A172 (cell line): ENCODE measurements around the gene LUC7L. TPM values are rescaled to one million over a fixed set of nuclear protein-coding genes. Genes with fewer than 3 reads are reported as not detected.
"Not testable (repeated sequence)": the region's sequence is repeated elsewhere in the genome, so short reads cannot be mapped to it uniquely, and the experiment has no call there.

Experiments
- DNase-seq: peaks from one replicate; pipeline ENCODE4 v3.0.0-alpha.2; 2015; ENCODE audit warnings: low spot score
- total RNA-seq: library from RNA; depleted of rRNA; stranded (reverse); fragments of >200 nt; shearing (Covaris generic); gene quantifications from 2 replicates; pipeline ENCODE4 v1.2.3, GENCODE V29; 2014

Gene LUC7L
- total RNA-seq, 1 experiment from 2014 or later, result 80.0 TPM

GRCh38 chr16:180101-180675, 49.1 kb downstream of the LUC7L start, which contains the start of gene HBQ1:
TSS of gene HBQ1 (plus strand) at chr16:180459. CDS start at chr16:180487, 28 bp downstream.
- DNase-seq, result no peak

DNA sequence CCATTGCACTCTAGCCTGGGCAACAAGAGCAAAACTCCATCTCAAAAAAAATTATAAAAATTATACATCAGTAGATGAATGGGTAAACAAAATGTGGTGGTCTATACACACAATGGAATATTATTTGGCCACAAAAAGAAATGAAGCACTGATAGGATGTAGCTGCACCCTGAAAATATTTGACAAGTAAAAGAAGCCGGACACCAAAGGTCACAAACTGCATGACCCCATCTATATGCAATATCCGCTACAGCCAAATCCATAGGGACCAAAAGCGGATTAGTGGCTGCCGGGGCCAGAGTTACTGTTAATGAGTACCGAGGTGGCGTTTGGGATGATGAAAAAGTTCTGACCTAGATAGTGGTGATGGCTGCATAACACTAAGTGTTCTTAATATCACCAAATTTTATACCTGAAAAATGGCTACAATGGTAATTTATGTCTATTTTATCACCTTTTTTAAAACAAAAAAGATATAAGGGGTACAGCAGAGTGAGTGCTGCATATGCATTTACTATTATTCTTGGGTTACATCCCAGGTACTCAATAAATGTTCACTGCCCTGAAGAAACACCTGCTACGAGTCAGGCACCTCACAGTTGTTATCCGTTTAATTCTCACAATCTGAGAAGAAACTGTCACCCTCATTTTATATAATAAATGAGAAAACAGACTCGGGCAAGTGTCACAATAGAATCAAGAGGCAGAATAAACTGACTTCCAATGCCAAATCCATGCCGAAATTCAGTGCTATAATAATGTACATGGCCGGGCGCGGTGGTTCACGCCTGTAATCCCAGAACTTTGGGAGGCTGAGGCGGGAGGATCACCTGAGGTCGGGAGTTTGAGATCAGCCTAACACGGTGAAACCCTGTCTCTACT, 49.8 kb downstream of the LUC7L start:
- no peak for DNase-seq

GRCh38 chr16:178668-179015, 50.6 kb downstream of the LUC7L start:
- DNase-seq, result no peak

GRCh38 chr16:177981-178667, 51.1 kb downstream of the LUC7L start:
- DNase-seq, result no peak

- DNase-seq, result no peak
Measured at GRCh38 chr16:177394-177822, 51.8 kb downstream of the LUC7L start.

DNA sequence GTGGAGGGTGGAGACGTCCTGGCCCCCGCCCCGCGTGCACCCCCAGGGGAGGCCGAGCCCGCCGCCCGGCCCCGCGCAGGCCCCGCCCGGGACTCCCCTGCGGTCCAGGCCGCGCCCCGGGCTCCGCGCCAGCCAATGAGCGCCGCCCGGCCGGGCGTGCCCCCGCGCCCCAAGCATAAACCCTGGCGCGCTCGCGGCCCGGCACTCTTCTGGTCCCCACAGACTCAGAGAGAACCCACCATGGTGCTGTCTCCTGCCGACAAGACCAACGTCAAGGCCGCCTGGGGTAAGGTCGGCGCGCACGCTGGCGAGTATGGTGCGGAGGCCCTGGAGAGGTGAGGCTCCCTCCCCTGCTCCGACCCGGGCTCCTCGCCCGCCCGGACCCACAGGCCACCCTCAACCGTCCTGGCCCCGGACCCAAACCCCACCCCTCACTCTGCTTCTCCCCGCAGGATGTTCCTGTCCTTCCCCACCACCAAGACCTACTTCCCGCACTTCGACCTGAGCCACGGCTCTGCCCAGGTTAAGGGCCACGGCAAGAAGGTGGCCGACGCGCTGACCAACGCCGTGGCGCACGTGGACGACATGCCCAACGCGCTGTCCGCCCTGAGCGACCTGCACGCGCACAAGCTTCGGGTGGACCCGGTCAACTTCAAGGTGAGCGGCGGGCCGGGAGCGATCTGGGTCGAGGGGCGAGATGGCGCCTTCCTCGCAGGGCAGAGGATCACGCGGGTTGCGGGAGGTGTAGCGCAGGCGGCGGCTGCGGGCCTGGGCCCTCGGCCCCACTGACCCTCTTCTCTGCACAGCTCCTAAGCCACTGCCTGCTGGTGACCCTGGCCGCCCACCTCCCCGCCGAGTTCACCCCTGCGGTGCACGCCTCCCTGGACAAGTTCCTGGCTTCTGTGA, 52.5 kb downstream of the LUC7L start, which contains the start of gene HBA1:
Gene HBA1 (plus strand): TSS at position 204 of the 906 bp plus-strand sequence. CDS start 37 bp downstream, at position 241.
- not testable (repeated sequence) for DNase-seq

DNA sequence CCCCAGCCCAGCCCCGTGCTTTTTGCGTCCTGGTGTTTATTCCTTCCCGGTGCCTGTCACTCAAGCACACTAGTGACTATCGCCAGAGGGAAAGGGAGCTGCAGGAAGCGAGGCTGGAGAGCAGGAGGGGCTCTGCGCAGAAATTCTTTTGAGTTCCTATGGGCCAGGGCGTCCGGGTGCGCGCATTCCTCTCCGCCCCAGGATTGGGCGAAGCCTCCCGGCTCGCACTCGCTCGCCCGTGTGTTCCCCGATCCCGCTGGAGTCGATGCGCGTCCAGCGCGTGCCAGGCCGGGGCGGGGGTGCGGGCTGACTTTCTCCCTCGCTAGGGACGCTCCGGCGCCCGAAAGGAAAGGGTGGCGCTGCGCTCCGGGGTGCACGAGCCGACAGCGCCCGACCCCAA, 53.2 kb downstream of the LUC7L start:
- not testable (repeated sequence) for DNase-seq

DNA sequence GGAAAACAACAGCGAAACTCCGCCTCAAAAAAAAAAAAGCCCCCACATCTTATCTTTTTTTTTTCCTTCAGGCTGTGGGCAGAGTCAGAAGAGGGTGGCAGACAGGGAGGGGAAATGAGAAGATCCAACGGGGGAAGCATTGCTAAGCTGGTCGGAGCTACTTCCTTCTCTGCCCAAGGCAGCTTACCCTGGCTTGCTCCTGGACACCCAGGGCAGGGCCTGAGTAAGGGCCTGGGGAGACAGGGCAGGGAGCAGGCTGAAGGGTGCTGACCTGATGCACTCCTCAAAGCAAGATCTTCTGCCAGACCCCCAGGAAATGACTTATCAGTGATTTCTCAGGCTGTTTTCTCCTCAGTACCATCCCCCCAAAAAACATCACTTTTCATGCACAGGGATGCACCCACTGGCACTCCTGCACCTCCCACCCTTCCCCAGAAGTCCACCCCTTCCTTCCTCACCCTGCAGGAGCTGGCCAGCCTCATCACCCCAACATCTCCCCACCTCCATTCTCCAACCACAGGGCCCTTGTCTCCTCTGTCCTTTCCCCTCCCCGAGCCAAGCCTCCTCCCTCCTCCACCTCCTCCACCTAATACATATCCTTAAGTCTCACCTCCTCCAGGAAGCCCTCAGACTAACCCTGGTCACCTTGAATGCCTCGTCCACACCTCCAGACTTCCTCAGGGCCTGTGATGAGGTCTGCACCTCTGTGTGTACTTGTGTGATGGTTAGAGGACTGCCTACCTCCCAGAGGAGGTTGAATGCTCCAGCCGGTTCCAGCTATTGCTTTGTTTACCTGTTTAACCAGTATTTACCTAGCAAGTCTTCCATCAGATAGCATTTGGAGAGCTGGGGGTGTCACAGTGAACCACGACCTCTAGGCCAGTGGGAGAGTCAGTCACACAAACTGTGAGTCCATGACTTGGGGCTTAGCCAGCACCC, 54.0 kb downstream of the LUC7L start:
- DNase-seq, result no peak

DNA sequence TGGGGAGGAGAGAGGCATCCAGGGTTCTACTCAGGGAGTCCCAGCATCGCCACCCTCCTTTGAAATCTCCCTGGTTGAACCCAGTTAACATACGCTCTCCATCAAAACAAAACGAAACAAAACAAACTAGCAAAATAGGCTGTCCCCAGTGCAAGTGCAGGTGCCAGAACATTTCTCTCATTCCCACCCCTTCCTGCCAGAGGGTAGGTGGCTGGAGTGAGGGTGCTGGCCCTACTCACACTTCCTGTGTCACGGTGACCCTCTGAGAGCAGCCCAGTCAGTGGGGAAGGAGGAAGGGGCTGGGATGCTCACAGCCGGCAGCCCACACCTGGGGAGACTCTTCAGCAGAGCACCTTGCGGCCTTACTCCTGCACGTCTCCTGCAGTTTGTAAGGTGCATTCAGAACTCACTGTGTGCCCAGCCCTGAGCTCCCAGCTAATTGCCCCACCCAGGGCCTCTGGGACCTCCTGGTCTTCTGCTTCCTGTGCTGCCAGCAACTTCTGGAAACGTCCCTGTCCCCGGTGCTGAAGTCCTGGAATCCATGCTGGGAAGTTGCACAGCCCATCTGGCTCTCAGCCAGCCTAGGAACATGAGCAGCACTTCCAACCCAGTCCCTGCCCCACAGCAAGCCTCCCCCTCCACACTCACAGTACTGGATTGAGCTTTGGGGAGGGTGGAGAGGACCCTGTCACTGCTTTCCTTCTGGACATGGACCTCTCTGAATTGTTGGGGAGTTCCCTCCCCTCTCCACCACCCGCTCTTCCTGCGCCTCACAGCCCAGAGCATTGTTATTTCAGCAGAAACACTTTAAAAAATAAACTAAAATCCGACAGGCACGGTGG, 55.1 kb downstream of the LUC7L start:
- not testable (repeated sequence) for DNase-seq

DNA sequence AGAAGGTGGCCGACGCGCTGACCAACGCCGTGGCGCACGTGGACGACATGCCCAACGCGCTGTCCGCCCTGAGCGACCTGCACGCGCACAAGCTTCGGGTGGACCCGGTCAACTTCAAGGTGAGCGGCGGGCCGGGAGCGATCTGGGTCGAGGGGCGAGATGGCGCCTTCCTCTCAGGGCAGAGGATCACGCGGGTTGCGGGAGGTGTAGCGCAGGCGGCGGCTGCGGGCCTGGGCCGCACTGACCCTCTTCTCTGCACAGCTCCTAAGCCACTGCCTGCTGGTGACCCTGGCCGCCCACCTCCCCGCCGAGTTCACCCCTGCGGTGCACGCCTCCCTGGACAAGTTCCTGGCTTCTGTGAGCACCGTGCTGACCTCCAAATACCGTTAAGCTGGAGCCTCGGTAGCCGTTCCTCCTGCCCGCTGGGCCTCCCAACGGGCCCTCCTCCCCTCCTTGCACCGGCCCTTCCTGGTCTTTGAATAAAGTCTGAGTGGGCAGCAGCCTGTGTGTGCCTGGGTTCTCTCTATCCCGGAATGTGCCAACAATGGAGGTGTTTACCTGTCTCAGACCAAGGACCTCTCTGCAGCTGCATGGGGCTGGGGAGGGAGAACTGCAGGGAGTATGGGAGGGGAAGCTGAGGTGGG, 55.9 kb downstream of the LUC7L start:
- not testable (repeated sequence) for DNase-seq

GRCh38 chr16:172374-172941, 56.8 kb downstream of the LUC7L start, which contains the start of gene HBA2:
TSS of gene HBA2 (plus strand) at chr16:172876. CDS start at chr16:172913, 37 bp downstream.
- DNase-seq, result not testable (repeated sequence)

GRCh38 chr16:170788-171187, 58.5 kb downstream of the LUC7L start:
- DNase-seq, result no peak

GRCh38 chr16:170088-170507, 59.2 kb downstream of the LUC7L start:
- peak; percentile 49 for DNase-seq

DNA sequence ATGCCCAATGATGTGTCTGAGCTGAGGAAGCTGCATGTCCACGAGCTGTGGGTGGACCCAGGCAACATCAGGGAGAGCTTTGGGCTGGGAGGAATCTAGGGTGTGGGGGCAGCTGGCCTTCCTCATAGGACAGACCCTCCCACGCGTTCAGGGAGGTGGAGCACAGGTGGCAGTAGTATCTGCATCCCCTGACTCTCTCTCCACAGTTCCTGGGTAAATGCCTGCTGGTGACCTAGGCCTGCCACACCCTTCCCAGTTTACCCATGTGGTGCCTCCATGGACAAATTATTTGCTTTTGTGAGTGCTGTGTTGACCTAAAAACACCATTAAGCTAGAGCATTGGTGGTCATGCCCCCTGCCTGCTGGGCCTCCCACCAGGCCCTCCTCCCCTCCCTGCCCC, 60.2 kb downstream of the LUC7L start:
- DNase-seq, result no peak

- DNase-seq, result no peak
Measured at GRCh38 chr16:168424-168823, 60.8 kb downstream of the LUC7L start.

- DNase-seq, result no peak
Measured at GRCh38 chr16:167122-167690, 62.0 kb downstream of the LUC7L start.

GRCh38 chr16:166375-167121, 62.7 kb downstream of the LUC7L start:
- DNase-seq, result no peak
